GM12878 (cell line): Measurements from ENCODE around the gene OSM. TPM values are rescaled to one million over a fixed set of nuclear protein-coding genes. Genes with fewer than 3 reads are reported as not detected.

Experiments used
- ATAC-seq: fragments of 200-7000 bp; cut with Tn5 transposase; 3 replicates; pipeline ENCODE4 v1.9.1; 2020; ENCODE audit warnings: mild to moderate bottlenecking, moderate library complexity
- BruUV-seq: library from RNA; stranded (reverse); fragments of 400-500 nt; replicated peaks from 2 replicates; lab custom pipeline; 2021; lab: Mats Ljungman, UMichigan
- CTCF ChIA-PET: fragments of 300-600 bp; sonication (Branson Sonifier 250); formaldehyde crosslinking; extraction: SDS; loops from one replicate; lab custom pipeline; 2021; ENCODE audit warnings: inconsistent platforms; lab: Yijun Ruan, JAX
- POLR2A ChIA-PET: fragments of 350-600 bp; formaldehyde crosslinking; extraction: SDS; loops from one replicate; lab custom pipeline; 2021; ENCODE audit warnings: inconsistent platforms; lab: Charles Lee
- RAD21 ChIA-PET: fragments of 300-600 bp; sonication (Branson Sonifier 250); formaldehyde crosslinking; loops from one replicate; lab custom pipeline; 2023; ENCODE audit warnings: antibody characterized with exemption; ENCODE audit not compliant: unreplicated experiment; lab: Charles Lee
- SMC1A ChIA-PET: fragments of 300-600 bp; sonication (Branson Sonifier 250); formaldehyde crosslinking; loops from one replicate; lab custom pipeline; 2023; ENCODE audit not compliant: unreplicated experiment, uncharacterized antibody; lab: Charles Lee
- DNase-seq: peaks from one replicate; pipeline ENCODE4 v3.0.0-alpha.2; 2011; ENCODE audit warnings: low read depth, low spot score
- FAIRE-seq: peaks from 3 replicates; lab custom pipeline; 2011; peaks lifted over from hg19 to GRCh38; lab: Jason Lieb, UNC
- H2AFZ ChIP-seq: 2 replicates; pipeline ENCODE4 v1.6.0; 2011; ENCODE audit warnings: low read depth, low read length, control low read depth; ENCODE audit not compliant: control insufficient read depth
- H3K27ac ChIP-seq: 2 replicates; pipeline ENCODE4 v1.5.1; 2011; ENCODE audit warnings: control low read depth; ENCODE audit not compliant: control insufficient read depth, insufficient read depth
- H3K27me3 ChIP-seq, 2 experiments: replicated peaks in 1 of 2; 2 replicates each; pipeline versions ENCODE4 v1.6.0 to v1.6.1; 2011; ENCODE audit warnings: low read length in 1 of 2; ENCODE audit not compliant: control insufficient read depth in 2 of 2, insufficient read depth in 2 of 2
- H3K36me3 ChIP-seq, 2 experiments: 2 replicates each; pipeline ENCODE4 v1.5.1; 2011; ENCODE audit warnings: low read length in 1 of 2; ENCODE audit not compliant: control insufficient read depth in 2 of 2, insufficient read depth in 2 of 2
- H3K4me1 ChIP-seq: 2 replicates; pipeline ENCODE4 v1.6.1; 2011; ENCODE audit warnings: mild to moderate bottlenecking, low read length, moderate library complexity, mixed read lengths; ENCODE audit not compliant: control insufficient read depth, insufficient read depth
- H3K4me2 ChIP-seq: 2 replicates; pipeline ENCODE4 v1.6.0; 2011; ENCODE audit warnings: control low read depth; ENCODE audit not compliant: control insufficient read depth, insufficient read depth
- H3K4me3 ChIP-seq: fragments of 200-600 bp; sonication (generic); 2 replicates; pipeline ENCODE4 v1.5.1; 2016
- H3K79me2 ChIP-seq: 2 replicates; pipeline ENCODE4 v1.6.0; 2011; ENCODE audit warnings: low read length; ENCODE audit not compliant: control insufficient read depth, insufficient read depth
- H3K9ac ChIP-seq: 2 replicates; pipeline ENCODE4 v1.8.0; 2011; ENCODE audit warnings: low read length, control low read depth, mixed read lengths; ENCODE audit not compliant: control insufficient read depth, insufficient read depth
- H3K9me3 ChIP-seq: replicated peaks from 3 replicates; pipeline ENCODE4 v1.5.1; 2011; ENCODE audit warnings: mild to moderate bottlenecking, low read length; ENCODE audit not compliant: control insufficient read depth, insufficient read depth
- H4K20me1 ChIP-seq: 2 replicates; pipeline ENCODE4 v1.6.0; 2011; ENCODE audit not compliant: control insufficient read depth, insufficient read depth
- EGR1 ChIP-seq, 2 experiments: IDR thresholded peaks; 1 replicate in 1 of 2; 2 replicates in 1 of 2; pipeline ENCODE4 v1.6.1; 2011 to 2012; ENCODE audit warnings: low read depth in 2 of 2, low read length in 2 of 2, borderline replicate concordance in 1 of 2, mild to moderate bottlenecking in 1 of 2, moderate library complexity in 1 of 2
- IKZF2 ChIP-seq, 2 experiments: fragments of 450-650 bp; IDR thresholded peaks; 2 replicates each; pipeline ENCODE4 v1.6.1; 2017; ENCODE audit warnings: mild to moderate bottlenecking in 2 of 2, moderate library complexity in 2 of 2
- POU2F2 ChIP-seq: IDR thresholded peaks from 3 replicates; pipeline ENCODE4 v1.6.1; 2011; ENCODE audit warnings: low read depth, mild to moderate bottlenecking, low read length, borderline replicate concordance
- SMARCA5 ChIP-seq: fragments of 450-650 bp; IDR thresholded peaks from 2 replicates; pipeline ENCODE4 v1.6.1; 2017; ENCODE audit warnings: mild to moderate bottlenecking
- SP1 ChIP-seq: IDR thresholded peaks from one replicate; pipeline ENCODE4 v1.6.1; 2011; ENCODE audit warnings: low read depth, low read length
- ZBTB40 ChIP-seq: fragments of 450-650 bp; IDR thresholded peaks from 2 replicates; pipeline ENCODE4 v1.6.1; 2016; ENCODE audit warnings: mild to moderate bottlenecking, moderate library complexity, borderline replicate concordance
- WGBS: methylation state at CpG from one replicate; pipeline ENCODE4 v1.1.6; 2016; ENCODE audit warnings: low lambda C conversion rate; ENCODE audit not compliant: insufficient replicate concordance, insufficient coverage; ENCODE audit errors: missing lambda C conversion rate; 5-methylcytosine and 5-hydroxymethylcytosine counted together
- in situ Hi-C: fragments of 300-500 bp; cut with MboI; formaldehyde crosslinking; loops from 9 replicates; pipeline ENCODE4 v1.14.3; 2018; ENCODE audit warnings: mixed read lengths
- intact Hi-C: fragments of 100-400 bp; cut with micrococcal nuclease; formaldehyde crosslinking; loops from one replicate; pipeline ENCODE4 v1.14.2; 2022; ENCODE audit not compliant: unreplicated experiment
- polyA plus RNA-seq, 11 experiments: library from polyadenylated mRNA; depleted of rRNA in 4 of 11; unstranded in 6 of 11; stranded (reverse) in 5 of 11; fragments of >200 nt; fragmentation: Nextera tagmentation in 4 of 11; fragmentation: Illumina TruSeq in 1 of 11; extraction: Ambion mirVana in 4 of 11; extraction: Trizol in 1 of 11; gene quantifications; 1 replicate in 1 of 11; 2 replicates in 10 of 11; pipeline versions ENCODE4 v1.2.1 to v1.2.3, GENCODE V29; 2011 to 2016; ENCODE audit warnings: inconsistent platforms in 2 of 11, missing spikeins in 2 of 11, low read depth in 1 of 11
- total RNA-seq, 4 experiments: library from RNA; depleted of rRNA in 3 of 4; stranded (reverse); fragments of >200 nt in 3 of 4; fragmentation: Illumina TruSeq in 1 of 4; extraction: Trizol in 1 of 4; gene quantifications; 2 replicates each; pipeline versions ENCODE4 v1.2.1 to v1.2.3, GENCODE V29; 2013 to 2021

Gene OSM
- total and polyA plus RNA-seq, 10 of the 15 experiments (the other 5 are each of a cell fraction or from before 2014, with no cell fraction given): 0.06 to 1.4 (median 0.59) TPM

GRCh38 chr22:30217698-30218560 is 48.7 kb downstream of the OSM start:
- H3K27me3 ChIP-seq: no peaks in the 10 kb centered on the region
- ChIA-PET RAD21 (interaction anchor here (1.0 kb wide), 1 partner anchor 70 kb away, joined by 3 read pairs; no protein-coding TSS in a partner anchor), SMC1A (no interaction called here), CTCF (interaction anchor here (1.4 kb wide), 1 partner anchor 43 kb away, joined by 3 read pairs; no protein-coding TSS in a partner anchor), POLR2A (no interaction called here)
- no peaks in the 10 kb centered on the region for H4K20me1 ChIP-seq
- H3K27ac ChIP-seq: no peak overlapping the region
- H3K36me3 ChIP-seq: no peaks in the 10 kb centered on the region
- TF ChIP-seq POU2F2 (no peak), EGR1 (IDR thresholded peaks at IDR 0.05; ENCODE audit: borderline replicate concordance in 1 of 2, low read depth in 2 of 2, low read length in 2 of 2) (no peak), SP1 (no peak), IKZF2 (IDR thresholded peaks at IDR 0.05) (no peak), SMARCA5 (no peak), ZBTB40 (no peak)
- in situ Hi-C loops (no loop called here), intact Hi-C loops (no loop called here)
- H3K4me3 ChIP-seq: no peak overlapping the region
- DNase-seq: no peak
- ATAC-seq: no peak
- H3K9me3 ChIP-seq: no peaks in the 10 kb centered on the region
- no peaks in the 10 kb centered on the region for H3K79me2 ChIP-seq
- FAIRE-seq: no peak
- H3K4me2 ChIP-seq: no peak overlapping the region
- WGBS: 79% methylated on average over 21 of the region's 23 CpGs
- H3K9ac ChIP-seq: no peak overlapping the region
- H3K4me1 ChIP-seq: peaks cover 17% of the 10 kb centered on the region
- no peak overlapping the region for H2AFZ ChIP-seq
- no TSS peak for BruUV-seq
